ENCODE data around the gene AMTN.

The AMTN gene

GRCh38 chr4:70577220-70577927, 59.0 kb downstream of the AMTN start:
- TF ChIP-seq, protein P1, sequence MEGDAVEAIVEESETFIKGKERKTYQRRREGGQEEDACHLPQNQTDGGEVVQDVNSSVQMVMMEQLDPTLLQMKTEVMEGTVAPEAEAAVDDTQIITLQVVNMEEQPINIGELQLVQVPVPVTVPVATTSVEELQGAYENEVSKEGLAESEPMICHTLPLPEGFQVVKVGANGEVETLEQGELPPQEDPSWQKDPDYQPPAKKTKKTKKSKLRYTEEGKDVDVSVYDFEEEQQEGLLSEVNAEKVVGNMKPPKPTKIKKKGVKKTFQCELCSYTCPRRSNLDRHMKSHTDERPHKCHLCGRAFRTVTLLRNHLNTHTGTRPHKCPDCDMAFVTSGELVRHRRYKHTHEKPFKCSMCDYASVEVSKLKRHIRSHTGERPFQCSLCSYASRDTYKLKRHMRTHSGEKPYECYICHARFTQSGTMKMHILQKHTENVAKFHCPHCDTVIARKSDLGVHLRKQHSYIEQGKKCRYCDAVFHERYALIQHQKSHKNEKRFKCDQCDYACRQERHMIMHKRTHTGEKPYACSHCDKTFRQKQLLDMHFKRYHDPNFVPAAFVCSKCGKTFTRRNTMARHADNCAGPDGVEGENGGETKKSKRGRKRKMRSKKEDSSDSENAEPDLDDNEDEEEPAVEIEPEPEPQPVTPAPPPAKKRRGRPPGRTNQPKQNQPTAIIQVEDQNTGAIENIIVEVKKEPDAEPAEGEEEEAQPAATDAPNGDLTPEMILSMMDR (IDR thresholded peaks at IDR 0.05; ENCODE audit: low read depth, low read length, missing control alignments), result no peak
- DNase-seq (ENCODE audit: low read depth), result no peak
- H3K4me3 ChIP-seq (ENCODE audit: low read depth, low read length), result no peak overlapping the region

DNA sequence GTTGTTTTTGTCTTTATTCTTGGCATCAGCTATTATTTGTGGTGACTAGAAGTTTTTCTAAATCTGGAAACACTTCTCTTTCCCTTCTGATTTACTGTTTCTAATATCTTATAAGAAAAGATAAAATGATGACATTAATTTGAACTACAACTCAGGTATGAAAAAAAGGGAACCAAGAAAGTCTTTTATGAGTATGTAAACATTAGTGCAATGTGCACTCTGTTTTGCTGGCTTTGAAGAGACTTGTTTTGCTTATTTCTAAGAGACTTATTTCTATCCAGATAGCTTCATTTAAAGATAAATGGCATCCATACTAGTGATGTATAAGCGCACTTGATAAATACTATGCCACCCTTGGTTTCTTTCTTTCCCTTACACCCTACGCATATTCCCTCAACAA, 63.6 kb downstream of the AMTN start:
- TF ChIP-seq, protein P1 (IDR thresholded peaks at IDR 0.05; ENCODE audit: low read depth, low read length, missing control alignments), result no peak
- DNase-seq (ENCODE audit: low read depth), result no peak
- H3K4me3 ChIP-seq (ENCODE audit: low read depth, low read length), result no peak overlapping the region
